Measurements from ENCODE around the gene LMX1B. TPM values are rescaled to one million over a fixed set of nuclear protein-coding genes. Genes with fewer than 3 reads are reported as not detected.

LMX1B gene
- total RNA-seq, 1 experiment from 2014 or later = 2.6 TPM

GRCh38 chr9:126611193-126611591 lies 2.5 kb upstream of the LMX1B start:
- H3K36me3 ChIP-seq (ENCODE audit: control insufficient read depth, insufficient read depth, low read length) = no peaks in the 10 kb centered on the region
- H3K4me3 ChIP-seq (ENCODE audit: low read depth in 2 of 2, low read length in 2 of 2) = no peak overlapping the region
- H3K4me1 ChIP-seq (ENCODE audit: control insufficient read depth, insufficient read depth, low read length) = no peaks in the 10 kb centered on the region
- no TSS peak for BruUV-seq (replicated peaks)
- TF ChIP-seq POLR2AphosphoS5 (IDR thresholded peaks at IDR 0.05; ENCODE audit: low read depth, low read length) = no peak
- TF ChIP-seq CTCF (IDR thresholded peaks at IDR 0.05) = no peak
- TF ChIP-seq SIN3A (IDR thresholded peaks at IDR 0.05; ENCODE audit: borderline replicate concordance, insufficient read depth, low read depth, low read length) = no peak
- no peak for TF ChIP-seq TCF7L2 (IDR thresholded peaks at IDR 0.05; ENCODE audit: low read depth, low read length)
- TF ChIP-seq REST (IDR thresholded peaks at IDR 0.05; ENCODE audit: insufficient read depth in 1 of 2, low read depth in 2 of 2, low read length in 1 of 2) = no peak
- no peaks in the 10 kb centered on the region for H3K9me3 ChIP-seq (ENCODE audit: control insufficient read depth, insufficient read depth, low read depth, low read length)
- ChIA-PET CTCF (no interaction called here), POLR2A (no interaction called here)
- ATAC-seq (peak; percentile 28), DNase-seq (ENCODE audit: low read depth, low spot score) (no peak)
- H3K27ac ChIP-seq (ENCODE audit: low read length) = no peak overlapping the region
- H3K27me3 ChIP-seq (ENCODE audit: control insufficient read depth, insufficient read depth, low read length) = no peaks in the 10 kb centered on the region
- in situ Hi-C loops (cut with HindIII; ENCODE audit: low pct_unique_long_range_greater_than_20kb, low sequenced_read_pairs) (no loop called here), intact Hi-C loops (cut with micrococcal nuclease; ENCODE audit: unreplicated experiment) (no loop called here)

GRCh38 chr9:126611592-126612325 lies 2.0 kb upstream of the LMX1B start:
- TF ChIP-seq TCF7L2 (IDR thresholded peaks at IDR 0.05; ENCODE audit: low read depth, low read length) = no peak
- TF ChIP-seq CTCF (IDR thresholded peaks at IDR 0.05) = peak; percentile 86
- no peaks in the 10 kb centered on the region for H3K4me1 ChIP-seq (ENCODE audit: control insufficient read depth, insufficient read depth, low read length)
- in situ Hi-C loops (cut with HindIII; ENCODE audit: low pct_unique_long_range_greater_than_20kb, low sequenced_read_pairs) = no loop called here
- DNase-seq (ENCODE audit: low read depth, low spot score) = peak; percentile 18
- H3K27ac ChIP-seq (ENCODE audit: low read length) = no peak overlapping the region
- peak overlapping the region in 1 of 2 experiments; percentile 38; a peak in 2 of 4 replicates for H3K4me3 ChIP-seq (ENCODE audit: low read depth in 2 of 2, low read length in 2 of 2)
- no peaks in the 10 kb centered on the region for H3K9me3 ChIP-seq (ENCODE audit: control insufficient read depth, insufficient read depth, low read depth, low read length)
- CTCF ChIA-PET = no interaction called here
- no peaks in the 10 kb centered on the region for H3K36me3 ChIP-seq (ENCODE audit: control insufficient read depth, insufficient read depth, low read length)
- intact Hi-C loops (cut with micrococcal nuclease; ENCODE audit: unreplicated experiment) = no loop called here
- POLR2A ChIA-PET = no interaction called here
- ATAC-seq = peak; percentile 82
- BruUV-seq (replicated peaks) = no TSS peak
- no peaks in the 10 kb centered on the region for H3K27me3 ChIP-seq (ENCODE audit: control insufficient read depth, insufficient read depth, low read length)
